Psoas muscle (tissue), 8 donors: ENCODE data around the gene HIVEP1. TPM values are rescaled to one million over a fixed set of nuclear protein-coding genes. Genes with fewer than 3 reads are reported as not detected.

Experiments used
- ATAC-seq, 4 donors: fragments of 200-7000 bp; cut with Tn5 transposase; one replicate each; pipeline ENCODE4 v1.9.1; 2020; ENCODE audit warnings: moderate library complexity in 3 of 4, mild to moderate bottlenecking in 2 of 4
- DNase-seq, 2 donors: peaks; one replicate each; pipeline ENCODE4 v3.0.0-alpha.2; 2020
- H3K27ac ChIP-seq: fragments of 200-600 bp; one replicate; pipeline ENCODE4 v1.8.0; 2022
- H3K27me3 ChIP-seq, 3 donors: fragments of 200-600 bp in 1 of 3; one replicate each; pipeline versions ENCODE4 v1.6.1 to v1.8.0; 2013 to 2022; ENCODE audit warnings: low read length in 2 of 3, mild to moderate bottlenecking in 2 of 3, moderate library complexity in 1 of 3; ENCODE audit not compliant: insufficient read depth in 3 of 3
- H3K36me3 ChIP-seq, 2 donors: fragments of 200-600 bp in 1 of 2; one replicate each; pipeline versions ENCODE4 v1.6.1 to v1.8.0; 2013 to 2022; ENCODE audit warnings: low read depth in 1 of 2, mild to moderate bottlenecking in 1 of 2, moderate library complexity in 1 of 2; ENCODE audit not compliant: insufficient read depth in 1 of 2
- H3K4me1 ChIP-seq: fragments of 200-600 bp; one replicate; pipeline ENCODE4 v1.8.0; 2022
- H3K4me3 ChIP-seq: fragments of 200-600 bp; one replicate; pipeline ENCODE4 v1.8.0; 2022; ENCODE audit warnings: mild to moderate bottlenecking
- H3K9me3 ChIP-seq: fragments of 200-600 bp; one replicate; pipeline ENCODE4 v1.8.0; 2022
- WGBS, 3 donors: extraction: QIAGEN DNeasy Blood & Tissue Kit; methylation state at CpG; one replicate each; pipeline versions ENCODE4 v1.1.6 to v1.1.7; 2013; 5-methylcytosine and 5-hydroxymethylcytosine counted together
- intact Hi-C, 2 donors: fragments of 100-400 bp; cut with DNase I; formaldehyde crosslinking; loops; one replicate each; pipeline versions ENCODE4 v1.11.0 to v1.14.2; 2022
- polyA plus RNA-seq, 3 donors: library from polyadenylated mRNA; stranded (reverse); fragments of 200-250 nt; gene quantifications; one replicate each; pipeline ENCODE4 v1.2.3, GENCODE V29; 2013
- total RNA-seq, 4 donors: library from RNA; stranded (reverse); fragmentation: NEBNext Ultra II Directional in 2 of 4; extraction: Animal tissue kit (Norgen Biotek cat#: 25700) in 2 of 4; gene quantifications; one replicate each; pipeline versions ENCODE4 v1.2.1 to v1.2.4, GENCODE V29; 2021 to 2023
- TF ChIP-seq, protein P1 (sequence below): fragments of 200-600 bp; IDR thresholded peaks from one replicate; pipeline ENCODE4 v1.8.0; 2022; ENCODE audit warnings: antibody characterized with exemption
- donor health status: healthy with polysubstance abuse.
- donor health status: DM: no; HTN: no; CAD: no; lungs with moderate emphysema.
- donor health status: Bipolar disorder and iron deficiency.
- donor health status: healthy.
- donor health status: DM: yes; HTN: yes; CAD: no.
- donor health status: DM: no; HTN: no; CAD: no.
- donor health status: DM: no; HTN: no; CAD: no.
- donor health status: DM: yes; HTN: yes; CAD: no.

Gene HIVEP1
- total and polyA plus RNA-seq, 7 donors: 4.0 to 13.1 (median 6.7) TPM

DNA sequence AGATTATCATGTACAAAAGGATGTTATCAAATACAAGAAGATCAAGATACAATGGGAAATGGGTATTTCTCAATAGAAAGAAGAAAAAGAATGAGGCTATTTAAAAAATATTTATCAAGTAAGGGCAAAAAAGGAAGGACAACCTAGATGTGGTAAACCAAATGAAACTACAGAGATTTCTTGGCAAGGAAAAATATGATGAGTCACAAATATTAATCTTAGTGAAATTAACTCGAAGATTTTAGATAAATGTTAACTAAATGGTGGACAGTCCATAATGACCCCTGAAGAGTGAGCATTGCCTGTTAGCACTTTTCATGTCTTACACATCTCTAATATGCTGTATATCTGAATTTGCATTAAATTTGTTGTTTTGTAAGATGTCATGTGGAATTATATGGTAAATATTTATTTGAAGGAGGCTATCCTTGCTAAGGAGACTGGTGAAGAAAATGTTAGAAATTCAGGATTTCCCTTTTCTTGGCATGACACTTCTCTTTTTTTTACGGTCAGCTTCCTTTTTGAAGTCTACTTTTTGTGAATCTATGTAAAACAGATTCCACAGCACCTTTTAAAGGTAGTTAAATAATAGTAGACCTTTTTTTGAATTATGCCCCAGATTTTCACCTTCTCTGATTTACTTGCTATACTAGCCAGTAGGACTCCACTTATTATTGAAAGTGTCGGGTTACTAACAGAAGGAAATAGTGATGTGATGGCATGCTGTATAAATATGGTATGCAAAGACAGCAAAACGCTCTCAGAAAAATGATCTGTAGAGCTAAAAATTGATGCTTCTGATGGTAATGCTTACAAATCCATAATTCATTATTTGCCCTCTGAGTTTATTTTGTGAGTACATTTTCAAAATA, 120.5 kb downstream of the HIVEP1 start:
- Histone ChIP-seq H3K27me3 (no peaks in the 10 kb centered on the region), H3K4me3 (no peak overlapping the region), H3K9me3 (no peaks in the 10 kb centered on the region), H3K27ac (no peak overlapping the region), H3K4me1 (peaks cover 11% of the 10 kb centered on the region), H3K36me3 (peaks cover 0 to 8% of the 10 kb centered on the region in 2 donors)
- ATAC-seq (no peak), DNase-seq (no peak)
- TF ChIP-seq, protein P1, sequence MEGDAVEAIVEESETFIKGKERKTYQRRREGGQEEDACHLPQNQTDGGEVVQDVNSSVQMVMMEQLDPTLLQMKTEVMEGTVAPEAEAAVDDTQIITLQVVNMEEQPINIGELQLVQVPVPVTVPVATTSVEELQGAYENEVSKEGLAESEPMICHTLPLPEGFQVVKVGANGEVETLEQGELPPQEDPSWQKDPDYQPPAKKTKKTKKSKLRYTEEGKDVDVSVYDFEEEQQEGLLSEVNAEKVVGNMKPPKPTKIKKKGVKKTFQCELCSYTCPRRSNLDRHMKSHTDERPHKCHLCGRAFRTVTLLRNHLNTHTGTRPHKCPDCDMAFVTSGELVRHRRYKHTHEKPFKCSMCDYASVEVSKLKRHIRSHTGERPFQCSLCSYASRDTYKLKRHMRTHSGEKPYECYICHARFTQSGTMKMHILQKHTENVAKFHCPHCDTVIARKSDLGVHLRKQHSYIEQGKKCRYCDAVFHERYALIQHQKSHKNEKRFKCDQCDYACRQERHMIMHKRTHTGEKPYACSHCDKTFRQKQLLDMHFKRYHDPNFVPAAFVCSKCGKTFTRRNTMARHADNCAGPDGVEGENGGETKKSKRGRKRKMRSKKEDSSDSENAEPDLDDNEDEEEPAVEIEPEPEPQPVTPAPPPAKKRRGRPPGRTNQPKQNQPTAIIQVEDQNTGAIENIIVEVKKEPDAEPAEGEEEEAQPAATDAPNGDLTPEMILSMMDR: no peak
- intact Hi-C loops: no loop called here
- 64 to 76% (median 64%) methylated on average over 4 of the region's 4 CpGs for WGBS, 3 donors

DNA sequence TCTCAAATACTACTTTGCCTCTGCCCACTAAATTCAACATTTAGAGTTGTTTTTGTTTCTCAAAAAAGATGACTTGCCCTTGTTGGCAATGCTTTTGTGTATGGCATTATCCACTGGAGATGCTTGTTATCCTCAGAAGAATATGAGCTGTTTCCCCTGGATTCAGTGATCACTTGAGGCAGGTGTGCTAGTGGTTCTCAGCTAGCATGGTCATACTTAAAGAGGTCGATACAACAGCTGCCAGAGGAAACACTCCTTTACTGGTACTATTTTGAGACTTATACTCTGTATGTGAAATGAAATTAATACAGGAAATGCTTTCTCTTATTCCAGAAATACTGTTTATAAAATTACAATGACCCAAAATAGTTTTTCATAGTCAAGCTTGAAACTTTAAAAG, 122.5 kb downstream of the HIVEP1 start:
- peaks cover 0 to 18% of the 10 kb centered on the region in 2 donors for H3K36me3 ChIP-seq
- peaks cover 17% of the 10 kb centered on the region for H3K4me1 ChIP-seq
- WGBS, 3 donors: 15 to 27% (median 25%) methylated on average over 1 of the region's 1 CpG
- no peak overlapping the region for H3K4me3 ChIP-seq
- H3K27me3 ChIP-seq: no peaks in the 10 kb centered on the region
- no peak for DNase-seq
- intact Hi-C loops: no loop called here
- H3K27ac ChIP-seq: no peak overlapping the region
- H3K9me3 ChIP-seq: no peaks in the 10 kb centered on the region
- no peak for ATAC-seq
- TF ChIP-seq, protein P1: no peak

DNA sequence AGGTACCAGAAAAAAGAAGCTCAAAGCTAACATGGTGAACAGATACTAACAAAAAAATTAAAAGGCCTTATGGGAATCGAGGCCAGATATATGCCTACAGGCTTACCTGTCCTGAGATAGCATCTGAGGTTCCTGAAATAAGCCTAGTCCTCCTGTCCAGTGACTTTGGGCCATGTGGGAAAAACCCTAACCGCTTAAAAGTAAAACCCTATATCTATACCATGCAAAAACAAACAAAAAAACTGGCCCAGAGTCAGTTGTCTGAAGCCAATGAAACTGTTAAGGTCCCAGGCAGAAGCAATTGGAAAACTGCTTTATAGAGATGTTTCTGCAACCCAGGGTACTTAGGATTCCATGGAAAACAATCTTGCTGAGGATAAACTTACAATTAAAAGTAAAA, 122.9 kb downstream of the HIVEP1 start:
- TF ChIP-seq, protein P1: no peak
- no peak for ATAC-seq
- intact Hi-C loops: no loop called here

DNA sequence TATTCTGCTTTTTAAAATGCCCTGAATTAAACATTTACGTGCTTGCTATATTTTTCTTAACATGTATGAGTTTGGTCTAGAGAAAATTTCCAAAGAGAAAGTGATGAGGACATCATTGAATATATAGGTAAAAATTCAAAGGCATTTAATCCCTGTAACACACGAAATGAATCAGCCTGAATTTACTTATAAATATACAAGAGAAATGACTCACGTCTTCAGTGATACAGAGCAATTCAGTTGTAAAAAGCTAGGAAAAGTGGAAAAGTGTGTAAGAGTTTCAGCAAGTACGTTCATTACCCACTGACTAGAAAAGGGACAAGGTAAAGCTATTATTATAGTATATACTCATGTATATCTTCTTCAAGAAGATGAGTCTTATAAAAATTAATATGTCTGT, 124.8 kb downstream of the HIVEP1 start:
- DNase-seq: no peak
- peaks cover 0 to 16% of the 10 kb centered on the region in 2 donors for H3K36me3 ChIP-seq
- intact Hi-C loops: no loop called here
- TF ChIP-seq, protein P1: no peak
- no peak overlapping the region for H3K4me3 ChIP-seq
- 81 to 95% (median 88%) methylated on average over 4 of the region's 4 CpGs for WGBS, 3 donors
- ATAC-seq: no peak
- no peaks in the 10 kb centered on the region for H3K9me3 ChIP-seq
- no peak overlapping the region for H3K27ac ChIP-seq
- H3K4me1 ChIP-seq: peaks cover 16% of the 10 kb centered on the region
- H3K27me3 ChIP-seq: no peaks in the 10 kb centered on the region

More for the DNA sequence above, 122.9 kb downstream of the HIVEP1 start:
- H3K27ac ChIP-seq: no peak overlapping the region
- no peak for DNase-seq
- WGBS, 3 donors: 91 to 99% (median 95%) methylated on average over 2 of the region's 2 CpGs
- H3K9me3 ChIP-seq: no peaks in the 10 kb centered on the region
- peaks cover 0 to 22% of the 10 kb centered on the region in 2 donors for H3K36me3 ChIP-seq
- H3K4me1 ChIP-seq: peaks cover 17% of the 10 kb centered on the region
- H3K4me3 ChIP-seq: no peak overlapping the region
- no peaks in the 10 kb centered on the region for H3K27me3 ChIP-seq
